Kidney epithelial cell (primary cell): Measurements from ENCODE around the gene SLC35E2B. TPM values are rescaled to one million over a fixed set of nuclear protein-coding genes. Genes with fewer than 3 reads are reported as not detected.

Experiments used
- DNase-seq: peaks from one replicate; pipeline ENCODE4 v3.0.0-alpha.2; 2010; ENCODE audit warnings: low read depth
- H3K27me3 ChIP-seq: 2 replicates; pipeline ENCODE4 v1.6.0; 2011; ENCODE audit warnings: low read length; ENCODE audit not compliant: control insufficient read depth, insufficient read depth
- H3K36me3 ChIP-seq: 2 replicates; pipeline ENCODE4 v1.5.1; 2011; ENCODE audit warnings: low read length; ENCODE audit not compliant: control insufficient read depth, insufficient read depth
- H3K4me3 ChIP-seq: 2 replicates; pipeline ENCODE4 v1.5.1; 2011; ENCODE audit warnings: low read depth, mild to moderate bottlenecking, control low read depth, low read length
- CTCF ChIP-seq: IDR thresholded peaks from 2 replicates; pipeline ENCODE4 v1.5.1; 2011; ENCODE audit warnings: mild to moderate bottlenecking, moderate library complexity, low read length, control low read depth, inconsistent platforms; ENCODE audit not compliant: insufficient read depth, poor library complexity, severe bottlenecking
- total RNA-seq: library from RNA; depleted of rRNA; stranded (reverse); fragments of >200 nt; gene quantifications from 2 replicates; pipeline ENCODE4 v1.2.3, GENCODE V29; 2015

The SLC35E2B gene
- total RNA-seq, 1 donor from 2014 or later, result 28.0 TPM

DNA sequence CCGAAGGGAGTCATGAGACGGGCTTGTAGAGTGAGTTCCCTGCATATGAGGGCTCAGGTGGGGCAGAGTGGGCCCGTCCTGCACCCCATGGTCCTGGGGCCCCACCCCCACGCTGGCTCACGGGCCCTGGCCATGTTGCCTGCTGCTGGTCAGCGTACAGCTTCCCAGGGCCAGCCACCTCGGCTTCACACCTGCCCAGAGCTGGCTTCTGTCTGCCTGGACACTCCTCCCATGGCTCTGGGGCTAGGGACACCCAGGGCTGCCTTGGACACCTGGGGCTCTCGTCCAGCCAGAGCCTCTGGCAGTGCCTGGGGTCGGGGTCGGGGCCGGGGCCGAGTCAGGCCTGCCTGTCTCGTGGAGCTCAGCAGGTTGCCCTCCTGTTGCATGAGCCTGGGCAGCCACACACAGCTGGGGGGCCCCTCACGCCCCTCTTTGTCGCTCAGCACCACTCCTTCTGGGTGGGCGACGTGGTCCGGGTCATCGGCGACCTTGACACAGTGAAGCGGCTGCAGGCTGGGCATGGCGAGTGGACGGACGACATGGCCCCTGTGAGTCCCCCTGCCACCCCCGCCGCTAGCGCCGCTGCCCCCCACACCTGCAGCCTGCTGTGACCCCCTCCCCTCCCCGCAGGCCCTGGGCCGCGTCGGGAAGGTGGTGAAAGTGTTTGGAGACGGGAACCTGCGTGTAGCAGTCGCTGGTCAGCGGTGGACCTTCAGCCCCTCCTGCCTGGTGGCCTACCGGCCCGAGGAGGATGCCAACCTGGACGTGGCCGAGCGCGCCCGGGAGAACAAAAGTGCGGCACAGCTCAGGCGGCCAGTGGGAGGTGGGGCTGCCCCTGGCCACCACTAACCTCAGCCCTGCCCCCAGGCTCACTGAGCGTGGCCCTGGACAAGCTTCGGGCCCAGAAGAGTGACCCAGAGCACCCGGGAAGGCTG, 66.1 kb downstream of the SLC35E2B start:
- no peak for TF ChIP-seq CTCF
- DNase-seq, result no peak
- Histone ChIP-seq H3K27me3 (peaks cover 19% of the 10 kb centered on the region), H3K36me3 (no peaks in the 10 kb centered on the region), H3K4me3 (no peak overlapping the region)

DNA sequence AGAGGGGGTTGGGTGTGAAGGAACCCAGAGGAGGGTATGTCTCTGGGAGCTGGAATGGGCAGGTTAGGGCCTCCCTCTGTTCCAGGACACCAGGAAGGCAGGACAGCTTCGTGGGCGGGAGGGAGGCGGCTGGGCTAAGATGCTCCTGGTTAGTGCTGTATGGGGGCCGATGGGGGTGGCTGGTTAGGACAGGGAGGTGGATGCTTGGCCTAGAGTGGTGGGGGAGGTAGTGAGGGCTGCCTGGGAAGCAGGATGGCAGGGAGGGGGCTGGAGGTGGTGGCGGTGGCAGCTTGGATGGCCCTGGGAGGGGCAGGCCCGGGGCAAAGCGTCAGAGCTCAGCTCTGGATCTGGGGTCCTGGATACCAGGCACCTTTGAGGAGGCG, 66.8 kb downstream of the SLC35E2B start:
- no peak for DNase-seq
- peaks cover 13% of the 10 kb centered on the region for H3K27me3 ChIP-seq
- no peak overlapping the region for H3K4me3 ChIP-seq
- no peaks in the 10 kb centered on the region for H3K36me3 ChIP-seq
- TF ChIP-seq CTCF, result no peak

- H3K36me3 ChIP-seq, result no peaks in the 10 kb centered on the region
- TF ChIP-seq CTCF, result no peak
- DNase-seq, result no peak
- no peak overlapping the region for H3K4me3 ChIP-seq
- H3K27me3 ChIP-seq, result peaks cover 8% of the 10 kb centered on the region
Observed at GRCh38 chr1:1625404-1625775, 67.2 kb downstream of the SLC35E2B start.

DNA sequence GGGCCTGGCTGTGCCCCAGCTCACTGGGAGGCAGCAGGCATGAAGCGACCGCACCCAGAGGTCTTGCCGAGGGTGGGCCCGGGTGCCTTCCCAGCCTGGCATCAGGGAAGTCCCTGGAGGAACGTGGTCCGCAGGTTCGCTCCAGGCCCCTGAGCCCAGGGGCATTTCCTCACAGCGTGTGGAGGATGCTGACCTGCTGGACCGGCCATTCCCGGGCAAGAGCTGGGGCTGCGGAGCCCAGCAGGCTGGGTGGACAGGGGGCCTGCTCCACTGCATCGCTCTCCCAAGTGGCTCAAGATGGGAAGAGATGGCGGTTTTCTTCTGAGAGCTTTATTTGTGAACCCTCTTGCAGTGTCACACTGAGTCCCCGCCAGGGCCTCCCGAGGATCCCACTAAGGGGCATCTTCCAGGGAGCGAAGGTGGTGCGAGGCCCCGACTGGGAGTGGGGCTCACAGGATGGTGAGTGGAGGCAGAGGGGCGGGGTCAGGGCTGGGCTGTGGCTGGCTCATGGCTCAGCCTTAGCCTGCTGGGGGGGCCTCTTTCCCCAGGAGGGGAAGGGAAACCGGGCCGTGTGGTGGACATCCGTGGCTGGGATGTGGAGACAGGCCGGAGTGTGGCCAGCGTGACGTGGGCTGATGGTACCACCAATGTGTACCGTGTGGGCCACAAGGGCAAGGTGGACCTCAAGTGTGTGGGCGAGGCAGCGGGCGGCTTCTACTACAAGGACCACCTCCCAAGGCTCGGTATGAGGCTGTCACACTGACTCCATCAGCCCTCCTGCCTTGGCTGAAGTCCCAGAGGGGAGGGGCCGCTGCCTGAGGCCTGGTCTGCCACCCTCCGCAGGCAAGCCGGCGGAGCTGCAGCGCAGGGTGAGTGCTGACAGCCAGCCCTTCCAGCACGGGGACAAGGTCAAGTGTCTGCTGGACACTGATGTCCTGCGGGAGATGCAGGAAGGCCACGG, 67.9 kb downstream of the SLC35E2B start:
- no peak for DNase-seq
- Histone ChIP-seq H3K27me3 (peaks cover 3% of the 10 kb centered on the region), H3K36me3 (no peaks in the 10 kb centered on the region)

More for the DNA sequence above, 67.9 kb downstream of the SLC35E2B start:
- H3K4me3 ChIP-seq, result no peak overlapping the region
- no peak for TF ChIP-seq CTCF
